Uterus (tissue), 4 donors: ENCODE data around the gene U2AF1L4. TPM values are rescaled to one million over a fixed set of nuclear protein-coding genes. Genes with fewer than 3 reads are reported as not detected.

Source experiments
- DNase-seq, 2 donors: peaks; one replicate each; pipeline ENCODE4 v3.0.0-alpha.2; 2019 to 2020
- H3K27ac ChIP-seq, 2 donors: fragments of 200-600 bp; sonication (generic); 1 replicate in 1 of 2; 2 replicates in 1 of 2; pipeline ENCODE4 v1.5.1; 2016 to 2018
- H3K27me3 ChIP-seq, 2 donors: fragments of 200-600 bp; sonication (generic); one replicate each; pipeline ENCODE4 v1.5.1; 2018 to 2019; ENCODE audit warnings: control low read depth in 1 of 2
- H3K36me3 ChIP-seq, 2 donors: fragments of 200-600 bp; sonication (generic); one replicate each; pipeline ENCODE4 v1.5.1; 2019; ENCODE audit warnings: control low read depth in 1 of 2
- H3K4me1 ChIP-seq, 2 donors: fragments of 200-600 bp; sonication (generic); one replicate each; pipeline ENCODE4 v1.5.1; 2018 to 2019; ENCODE audit warnings: control low read depth in 1 of 2
- H3K4me3 ChIP-seq, 2 donors: fragments of 200-600 bp; sonication (generic); 1 replicate in 1 of 2; 2 replicates in 1 of 2; pipeline ENCODE4 v1.5.1; 2018 to 2019; ENCODE audit warnings: mild to moderate bottlenecking in 1 of 2
- H3K9me3 ChIP-seq, 2 donors: fragments of 200-600 bp; sonication (generic); one replicate each; pipeline ENCODE4 v1.5.1; 2019; ENCODE audit warnings: control low read depth in 1 of 2
- CTCF ChIP-seq, 4 experiments: fragments of 200-600 bp in 2 of 4; fragments of 450-650 bp in 2 of 4; sonication (generic) in 2 of 4; IDR thresholded peaks; one replicate each; pipeline ENCODE4 v1.5.1; 2016 to 2019; ENCODE audit warnings: antibody characterized with exemption in 4 of 4, mild to moderate bottlenecking in 2 of 4, moderate library complexity in 1 of 4
- POLR2A ChIP-seq, 2 donors: fragments of 450-650 bp; IDR thresholded peaks; one replicate each; pipeline ENCODE4 v1.6.1; 2016; ENCODE audit warnings: antibody characterized with exemption in 2 of 2, mild to moderate bottlenecking in 1 of 2, moderate library complexity in 1 of 2
- intact Hi-C: fragments of 100-400 bp; cut with DNase I; formaldehyde crosslinking; loops from one replicate; pipeline ENCODE4 v1.15.1; 2023; ENCODE audit warnings: low total_unique reads
- total RNA-seq, 4 donors: library from RNA; depleted of rRNA in 3 of 4; stranded (reverse); fragments of >200 nt in 3 of 4; gene quantifications; one replicate each; pipeline versions ENCODE4 v1.1.0 to v1.2.4, GENCODE V29; 2014 to 2023
- donor health status: DM: yes; HTN: yes; CAD: no.

Gene U2AF1L4
- total RNA-seq, 4 donors from 2014 or later, result 6.5 to 116 (median 19.5) TPM

GRCh38 chr19:35780717-35781116, 35.5 kb upstream of the U2AF1L4 start:
- H3K36me3 ChIP-seq, result no peaks in the 10 kb centered on the region
- no peak for DNase-seq
- intact Hi-C loops, result loop anchor here (10.0 kb wide), 1 partner anchor 154 kb away; the partner anchor contains the start of gene LRFN3
- no peak for TF ChIP-seq CTCF (IDR thresholded peaks at IDR 0.05)
- no peak for TF ChIP-seq POLR2A (IDR thresholded peaks at IDR 0.05)
- H3K4me1 ChIP-seq, result no peaks in the 10 kb centered on the region
- no peak overlapping the region for H3K4me3 ChIP-seq
- H3K27ac ChIP-seq, result no peak overlapping the region
- H3K27me3 ChIP-seq, result no peaks in the 10 kb centered on the region
- H3K9me3 ChIP-seq, result no peaks in the 10 kb centered on the region

DNA sequence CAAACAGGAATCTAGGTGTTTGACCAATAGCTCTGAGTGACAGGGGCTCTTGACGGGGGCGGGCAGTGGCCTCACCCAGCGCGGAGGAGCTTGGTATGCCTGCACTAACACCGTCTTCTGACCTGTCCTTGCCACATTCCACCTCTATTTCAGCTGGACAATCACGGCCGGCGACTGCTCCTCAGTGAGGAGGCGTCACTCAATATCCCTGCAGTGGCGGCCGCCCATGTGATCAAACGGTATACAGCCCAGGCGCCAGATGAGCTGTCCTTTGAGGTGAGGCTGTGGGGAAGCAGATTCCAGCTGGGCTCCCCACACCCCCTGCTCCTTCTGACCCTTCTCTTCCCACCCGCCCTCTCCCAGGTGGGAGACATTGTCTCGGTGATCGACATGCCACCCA, 34.8 kb upstream of the U2AF1L4 start:
- Histone ChIP-seq H3K4me3 (no peak overlapping the region), H3K27ac (no peak overlapping the region), H3K4me1 (no peaks in the 10 kb centered on the region), H3K36me3 (no peaks in the 10 kb centered on the region), H3K27me3 (no peaks in the 10 kb centered on the region), H3K9me3 (no peaks in the 10 kb centered on the region)
- TF ChIP-seq CTCF (IDR thresholded peaks at IDR 0.05) (no peak), POLR2A (IDR thresholded peaks at IDR 0.05) (no peak)
- intact Hi-C loops, result loop anchor here (10.0 kb wide), 1 partner anchor 155 kb away; the partner anchor contains the start of gene LRFN3
- no peak for DNase-seq

- TF ChIP-seq POLR2A (IDR thresholded peaks at IDR 0.05) (no peak), CTCF (IDR thresholded peaks at IDR 0.05) (no peak)
- no peaks in the 10 kb centered on the region for H3K27me3 ChIP-seq
- H3K9me3 ChIP-seq, result no peaks in the 10 kb centered on the region
- no peak overlapping the region for H3K27ac ChIP-seq
- peaks cover 0 to 6% of the 10 kb centered on the region in 2 donors for H3K4me1 ChIP-seq
- DNase-seq, result no peak
- no peaks in the 10 kb centered on the region for H3K36me3 ChIP-seq
- intact Hi-C loops, result no loop called here
- H3K4me3 ChIP-seq, result no peak overlapping the region
Observed at GRCh38 chr19:35779033-35779432, 33.8 kb upstream of the U2AF1L4 start.

GRCh38 chr19:35777961-35778360, 32.7 kb upstream of the U2AF1L4 start:
- intact Hi-C loops, result no loop called here
- Histone ChIP-seq H3K9me3 (no peaks in the 10 kb centered on the region), H3K4me1 (peaks cover 0 to 6% of the 10 kb centered on the region in 2 donors), H3K27me3 (no peaks in the 10 kb centered on the region), H3K4me3 (no peak overlapping the region), H3K27ac (no peak overlapping the region), H3K36me3 (no peaks in the 10 kb centered on the region)
- DNase-seq, result no peak
- no peak for TF ChIP-seq POLR2A (IDR thresholded peaks at IDR 0.05)
- no peak for TF ChIP-seq CTCF (IDR thresholded peaks at IDR 0.05)

DNA sequence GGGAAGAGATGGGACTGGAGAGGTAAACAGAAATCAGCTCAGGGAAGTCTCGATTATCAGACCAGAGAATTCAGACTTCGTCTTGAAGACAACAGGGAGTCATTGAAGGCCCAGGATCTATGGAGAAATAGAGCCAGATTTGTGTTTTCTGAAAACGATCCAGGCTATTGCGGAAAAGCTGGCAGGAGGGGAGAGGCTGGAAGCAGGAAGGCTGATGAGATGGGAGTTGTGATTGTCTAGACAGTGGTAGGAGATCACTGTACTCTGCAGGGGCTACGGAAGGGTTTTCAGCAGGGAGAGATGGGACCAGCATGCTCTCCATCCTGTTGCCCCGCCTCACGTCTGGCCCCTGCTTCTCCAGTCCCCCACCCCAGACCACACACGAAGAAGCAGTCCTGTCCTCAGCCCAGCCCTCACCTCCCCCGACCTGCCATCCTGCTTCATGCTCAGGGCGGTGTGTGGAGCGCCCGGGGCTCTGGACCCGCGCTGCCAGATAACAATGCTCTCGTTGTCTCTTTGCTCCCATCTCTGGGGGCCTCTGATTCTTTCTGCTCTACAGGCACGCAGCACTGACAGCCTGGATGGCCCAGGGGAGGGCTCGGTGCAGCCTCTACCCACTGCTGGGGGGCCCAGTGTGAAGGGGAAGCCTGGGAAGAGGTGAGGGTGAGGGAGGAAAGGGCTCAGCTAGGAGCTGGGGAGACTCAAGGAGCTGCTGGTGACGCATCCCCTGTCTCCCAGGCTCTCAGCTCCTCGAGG, 32.0 kb upstream of the U2AF1L4 start:
- no peak overlapping the region for H3K4me3 ChIP-seq
- TF ChIP-seq CTCF (IDR thresholded peaks at IDR 0.05) (no peak), POLR2A (IDR thresholded peaks at IDR 0.05) (no peak)
- H3K9me3 ChIP-seq, result no peaks in the 10 kb centered on the region
- DNase-seq, result no peak
- peaks cover 0 to 6% of the 10 kb centered on the region in 2 donors for H3K4me1 ChIP-seq
- no peak overlapping the region for H3K27ac ChIP-seq
- H3K36me3 ChIP-seq, result no peaks in the 10 kb centered on the region
- intact Hi-C loops, result no loop called here
- no peaks in the 10 kb centered on the region for H3K27me3 ChIP-seq
